Erythroblast (primary cell): ENCODE results near the gene CHRNA7.

Source experiments
- GATA1 ChIP-seq: IDR thresholded peaks from 2 replicates; pipeline ENCODE4 v1.6.1; 2011; ENCODE audit warnings: low read depth, mild to moderate bottlenecking, control low read depth, low read length, moderate library complexity
- POLR2A ChIP-seq: IDR thresholded peaks from 2 replicates; pipeline ENCODE4 v1.6.1; 2011; ENCODE audit warnings: mild to moderate bottlenecking, low read length

GRCh38 chr15:32029862-32030781 lies at the start of gene CHRNA7:
- TF ChIP-seq POLR2A (no peak), GATA1 (no peak)
